HepG2 (cell line): Measurements from ENCODE around the gene KATNA1. TPM values are rescaled to one million over a fixed set of nuclear protein-coding genes. Genes with fewer than 3 reads are reported as not detected.
"Not testable (repeated sequence)": the region's sequence is repeated elsewhere in the genome, so short reads cannot be mapped to it uniquely, and the experiment has no call there.

Experiments
- ATAC-seq: fragments of 200-7000 bp; cut with Tn5 transposase; 3 replicates; pipeline ENCODE4 v1.9.1; 2020; ENCODE audit warnings: mild to moderate bottlenecking, moderate library complexity
- BruUV-seq: library from RNA; stranded (reverse); fragments of 400-500 nt; replicated peaks from 2 replicates; lab custom pipeline; 2021; lab: Mats Ljungman, UMichigan
- CTCF ChIA-PET: fragments of 300-600 bp; formaldehyde crosslinking; extraction: SDS; loops from one replicate; lab custom pipeline; 2021; ENCODE audit warnings: low total read pairs, inconsistent platforms, low intra/inter-chr PET ratio; lab: Yijun Ruan, JAX
- POLR2A ChIA-PET: fragments of 350-600 bp; sonication (Branson Sonifier 250); formaldehyde crosslinking; loops from one replicate; lab custom pipeline; 2020; ENCODE audit warnings: antibody characterized with exemption, inconsistent platforms; lab: Yijun Ruan, JAX
- DNase-seq: peaks from one replicate; pipeline ENCODE4 v3.0.0-alpha.2; 2015; ENCODE audit warnings: low spot score
- FAIRE-seq: peaks from 3 replicates; lab custom pipeline; 2011; peaks lifted over from hg19 to GRCh38; lab: Jason Lieb, UNC
- H2AFZ ChIP-seq: one replicate; pipeline ENCODE4 v1.6.1; 2011; ENCODE audit warnings: low read length, inconsistent platforms
- H3K27ac ChIP-seq: fragments of 300-600 bp; 3 replicates; pipeline ENCODE4 v1.8.0; 2011; ENCODE audit warnings: mixed run types, mild to moderate bottlenecking, mixed read lengths, low read length, inconsistent platforms; ENCODE audit not compliant: insufficient read depth; ENCODE audit errors: extremely low read length
- H3K27me3 ChIP-seq, 2 experiments: fragments of 200-600 bp in 1 of 2; 2 replicates in 1 of 2; 3 replicates in 1 of 2; pipeline versions ENCODE4 v1.6.0 to v1.8.0; 2011; ENCODE audit warnings: low read length in 2 of 2, mild to moderate bottlenecking in 2 of 2, moderate library complexity in 2 of 2, inconsistent platforms in 1 of 2; ENCODE audit not compliant: insufficient read depth in 2 of 2, control insufficient read depth in 1 of 2
- H3K36me3 ChIP-seq, 2 experiments: fragments of 200-600 bp in 1 of 2; replicated peaks in 1 of 2; 2 replicates in 1 of 2; 3 replicates in 1 of 2; pipeline versions ENCODE4 v1.5.1 to v1.8.0; 2011; ENCODE audit warnings: low read length in 2 of 2, inconsistent platforms in 1 of 2; ENCODE audit not compliant: insufficient read depth in 2 of 2, control insufficient read depth in 1 of 2
- H3K4me1 ChIP-seq: 2 replicates; pipeline ENCODE4 v1.5.1; 2012; ENCODE audit warnings: low read length, inconsistent platforms; ENCODE audit not compliant: insufficient read depth
- H3K4me2 ChIP-seq: 2 replicates; pipeline ENCODE4 v1.6.0; 2011; ENCODE audit warnings: low read depth, low read length, inconsistent platforms
- H3K4me3 ChIP-seq, 3 experiments: fragments of 200-600 bp in 1 of 3; sonication (generic), shearing (Covaris generic) in 1 of 3; replicated peaks in 1 of 3; 2 replicates each; pipeline ENCODE4 v1.5.1; 2011 to 2016; ENCODE audit warnings: low read length in 3 of 3, inconsistent platforms in 2 of 3, low read depth in 2 of 3, mild to moderate bottlenecking in 2 of 3, control low read depth in 1 of 3, mixed read lengths in 1 of 3; ENCODE audit not compliant: insufficient read depth in 1 of 3
- H3K79me2 ChIP-seq: one replicate; pipeline ENCODE4 v1.6.1; 2011; ENCODE audit warnings: low read length, inconsistent platforms; ENCODE audit not compliant: insufficient read depth
- H3K9ac ChIP-seq: 2 replicates; pipeline ENCODE4 v1.6.0; 2011; ENCODE audit warnings: mild to moderate bottlenecking, low read depth, low read length, inconsistent platforms; ENCODE audit not compliant: insufficient read depth
- H3K9me3 ChIP-seq: 2 replicates; pipeline ENCODE4 v1.5.1; 2012; ENCODE audit warnings: mild to moderate bottlenecking, low read length
- H4K20me1 ChIP-seq: 2 replicates; pipeline ENCODE4 v1.6.0; 2011; ENCODE audit warnings: inconsistent platforms, mild to moderate bottlenecking, low read length, moderate library complexity; ENCODE audit not compliant: insufficient read depth
- AGO2 ChIP-seq: fragments of 200-400 bp; formaldehyde crosslinking; optimal IDR thresholded peaks from 2 replicates; pipeline ENCODE3; 2017; ENCODE audit warnings: mild to moderate bottlenecking, low read depth, low read length, moderate library complexity
- MLXIP ChIP-seq: sonication (generic); formaldehyde crosslinking; IDR thresholded peaks from 2 replicates; pipeline ENCODE4 v1.9.0; 2021; ENCODE audit warnings: missing genetic modification reagents, borderline replicate concordance
- ZNF552 ChIP-seq: sonication (generic); formaldehyde crosslinking; IDR thresholded peaks from 2 replicates; pipeline ENCODE4 v1.9.0; 2022; ENCODE audit warnings: missing genetic modification reagents, mild to moderate bottlenecking, borderline replicate concordance
- WGBS: methylation state at CpG from one replicate; pipeline ENCODE4 v1.1.6; 2017; ENCODE audit warnings: low lambda C conversion rate; 5-methylcytosine and 5-hydroxymethylcytosine counted together
- in situ Hi-C: cut with HindIII; loops from 2 replicates; pipeline ENCODE4 v1.10.0; 2017; ENCODE audit warnings: low pct_unique_long_range_greater_than_20kb; ENCODE audit not compliant: extremely low pct_ligation_motif_present
- intact Hi-C: fragments of 100-400 bp; cut with micrococcal nuclease; formaldehyde crosslinking; loops from one replicate; pipeline ENCODE4 v1.10.0; 2022; ENCODE audit not compliant: unreplicated experiment
- polyA plus RNA-seq, 8 experiments: library from polyadenylated mRNA; depleted of rRNA in 3 of 8; stranded (reverse) in 7 of 8; unstranded in 1 of 8; fragments of >200 nt; fragmentation: Illumina TruSeq in 4 of 8; extraction: Trizol in 4 of 8; gene quantifications; 2 replicates each; pipeline versions ENCODE4 v1.2.1 to v1.2.3, GENCODE V29; 2011 to 2016; ENCODE audit warnings: low read depth in 4 of 8, missing spikeins in 1 of 8, mixed read lengths in 1 of 8; ENCODE audit not compliant: insufficient read depth in 1 of 8
- total RNA-seq, 5 experiments: library from RNA; depleted of rRNA; stranded (reverse); fragments of >200 nt; fragmentation: Illumina TruSeq; extraction: Trizol; gene quantifications; 2 replicates each; pipeline ENCODE4 v1.2.3, GENCODE V29; 2016; ENCODE audit warnings: low read depth in 1 of 5

Gene KATNA1
- total and polyA plus RNA-seq, 2 of the 13 experiments (the other 11 are each of a cell fraction or from before 2014, with no cell fraction given) = 14.8 to 25.3 TPM

GRCh38 chr6:149672265-149672664 is 23.8 kb upstream of the KATNA1 start:
- FAIRE-seq, BruUV-seq, H3K4me3 ChIP-seq, POLR2A ChIA-PET, DNase-seq, H3K9me3 ChIP-seq, ATAC-seq, H2AFZ ChIP-seq, H3K79me2 ChIP-seq, H3K27ac ChIP-seq, H4K20me1 ChIP-seq, H3K4me1 ChIP-seq, in situ Hi-C loops, intact Hi-C loops, H3K4me2 ChIP-seq, CTCF ChIA-PET, H3K27me3 ChIP-seq, H3K9ac ChIP-seq: not testable (repeated sequence)
- H3K36me3 ChIP-seq = peaks cover 30 to 67% of the 10 kb centered on the region in 2 experiments

GRCh38 chr6:149660028-149660427 is 11.5 kb upstream of the KATNA1 start:
- H3K9ac ChIP-seq = no peak overlapping the region
- H3K79me2 ChIP-seq = no peaks in the 10 kb centered on the region
- ChIA-PET CTCF (no interaction called here), POLR2A (no interaction called here)
- H3K4me3 ChIP-seq = no peak overlapping the region
- intact Hi-C loops (no loop called here), in situ Hi-C loops (no loop called here)
- no TSS peak for BruUV-seq
- DNase-seq = no peak
- H3K4me2 ChIP-seq = no peak overlapping the region
- ATAC-seq = no peak
- H2AFZ ChIP-seq = no peak overlapping the region
- TF ChIP-seq MLXIP (CRISPR knock-in tag) (no peak), ZNF552 (CRISPR knock-in tag) (no peak), AGO2 (peak; percentile 12)
- H3K36me3 ChIP-seq = peaks cover 6 to 27% of the 10 kb centered on the region in 2 experiments
- WGBS = 98% methylated on average over 4 of the region's 4 CpGs
- no peak for FAIRE-seq
- no peak overlapping the region for H3K27ac ChIP-seq
- no peaks in the 10 kb centered on the region for H3K9me3 ChIP-seq
- no peaks in the 10 kb centered on the region for H4K20me1 ChIP-seq
- peaks cover 8% of the 10 kb centered on the region for H3K4me1 ChIP-seq
- no peaks in the 10 kb centered on the region for H3K27me3 ChIP-seq
